C4-2B (cell line): ENCODE results near the gene PDHX.

Source experiments
- CTCF ChIP-seq: fragments of 450-650 bp; conservative IDR thresholded peaks from 2 replicates; pipeline ENCODE4 v1.5.1; 2017; ENCODE audit warnings: mild to moderate bottlenecking
- ZFX ChIP-seq: fragments of 450-650 bp; IDR thresholded peaks from 2 replicates; pipeline ENCODE4 v1.6.1; 2017

- TF ChIP-seq CTCF: no peak
- TF ChIP-seq ZFX: no peak
Observed at GRCh38 chr11:34929794-34930763, 13.7 kb downstream of the PDHX start.
